Measurements from ENCODE around the gene SLBP.
A peak's percentile ranks its signal among the peaks of the same experiment; 100 is the strongest.

SLBP gene

GRCh38 chr4:1712216-1713002 lies at the start of gene SLBP:
Gene SLBP, minus strand, starts transcription at chr4:1712319. Its CDS starts 131 bp downstream, at chr4:1712188.
- peak; percentile 93 for DNase-seq

- DNase-seq: no peak
Observed at GRCh38 chr4:1761130-1761689, 49.1 kb upstream of the SLBP start.

DNA sequence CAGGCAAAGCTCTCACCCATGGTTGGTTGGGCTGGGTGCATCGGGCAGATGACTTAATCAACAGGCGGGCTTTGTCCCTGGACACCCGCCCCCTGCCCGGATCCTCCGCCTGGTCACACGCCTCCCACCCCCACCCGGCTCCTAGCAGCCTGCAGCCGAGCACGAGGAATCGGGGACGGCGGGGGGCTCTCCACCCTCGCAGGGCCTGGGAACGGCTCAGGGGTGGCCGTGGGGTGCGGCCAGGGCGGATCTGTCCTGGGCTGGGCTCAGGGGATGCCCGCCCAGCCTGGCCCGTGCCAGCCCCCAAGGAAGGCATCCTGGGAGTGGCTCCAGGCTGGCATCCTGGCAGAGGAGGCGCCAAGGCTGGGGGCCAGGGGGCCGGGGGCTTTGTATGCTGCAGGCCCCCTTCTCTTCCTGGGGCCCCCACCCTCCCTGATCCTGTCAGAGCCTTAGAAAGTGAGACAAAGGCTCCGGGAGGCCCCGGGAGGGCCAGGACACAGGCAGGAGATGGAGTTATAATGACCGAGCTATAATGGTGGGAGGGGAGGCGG lies 48.5 kb upstream of the SLBP start:
- DNase-seq: no peak

DNA sequence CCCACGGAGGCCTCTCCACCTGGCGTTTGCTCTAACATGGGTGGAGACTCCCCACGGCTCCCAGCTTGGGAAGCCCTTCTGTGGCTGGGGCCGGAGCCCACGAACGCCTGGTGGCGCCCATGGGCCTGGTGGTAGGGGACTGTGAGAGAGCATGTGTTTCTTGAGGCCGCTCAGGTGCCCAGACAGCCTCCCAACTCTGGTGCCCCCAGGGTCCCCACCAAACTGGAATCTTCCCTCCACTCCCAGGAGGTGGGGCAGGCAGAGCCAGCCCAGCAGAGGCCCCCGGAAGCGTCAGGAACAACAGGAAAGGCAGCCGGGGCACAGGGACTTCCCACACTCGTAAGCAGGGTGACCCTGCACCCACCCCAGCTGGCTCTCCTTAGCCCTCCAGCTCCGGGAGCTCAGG lies 47.7 kb upstream of the SLBP start:
- DNase-seq: no peak

DNA sequence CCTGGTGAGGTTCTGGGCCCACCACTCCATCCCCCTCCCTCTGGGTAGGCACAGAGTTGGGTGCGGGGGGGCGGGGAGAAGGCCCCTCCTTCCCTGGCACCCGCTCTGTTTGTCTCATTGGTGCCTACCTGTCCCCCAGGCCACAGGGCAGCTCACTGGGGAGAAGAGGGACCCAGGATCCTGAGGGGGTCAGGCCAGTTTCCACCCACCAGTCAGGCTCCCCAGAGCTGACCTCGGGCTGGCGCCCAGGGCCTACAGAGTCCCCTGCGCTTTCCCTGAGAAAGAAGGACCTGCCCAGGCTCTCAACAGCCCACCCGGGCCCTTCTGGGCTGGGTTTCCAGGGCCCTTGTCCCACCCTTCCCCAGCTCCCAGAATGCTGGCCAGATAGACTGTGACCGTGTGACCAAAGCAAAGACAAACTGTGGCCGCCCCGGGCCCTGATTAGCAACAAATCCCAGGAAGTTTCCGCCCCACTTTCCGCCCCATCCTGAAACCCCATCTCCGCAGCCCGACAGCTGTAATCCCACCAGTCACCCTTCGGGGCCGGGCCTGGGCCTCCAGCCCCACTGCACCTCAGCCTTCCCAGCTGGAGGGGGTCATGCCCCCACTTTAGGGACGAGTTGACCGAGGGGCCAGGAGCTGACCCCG lies 47.2 kb upstream of the SLBP start:
- DNase-seq: no peak

- no peak for DNase-seq
Observed at GRCh38 chr4:1758306-1759121, 46.4 kb upstream of the SLBP start.

- DNase-seq: no peak
Observed at GRCh38 chr4:1757836-1758235, 45.7 kb upstream of the SLBP start.

DNA sequence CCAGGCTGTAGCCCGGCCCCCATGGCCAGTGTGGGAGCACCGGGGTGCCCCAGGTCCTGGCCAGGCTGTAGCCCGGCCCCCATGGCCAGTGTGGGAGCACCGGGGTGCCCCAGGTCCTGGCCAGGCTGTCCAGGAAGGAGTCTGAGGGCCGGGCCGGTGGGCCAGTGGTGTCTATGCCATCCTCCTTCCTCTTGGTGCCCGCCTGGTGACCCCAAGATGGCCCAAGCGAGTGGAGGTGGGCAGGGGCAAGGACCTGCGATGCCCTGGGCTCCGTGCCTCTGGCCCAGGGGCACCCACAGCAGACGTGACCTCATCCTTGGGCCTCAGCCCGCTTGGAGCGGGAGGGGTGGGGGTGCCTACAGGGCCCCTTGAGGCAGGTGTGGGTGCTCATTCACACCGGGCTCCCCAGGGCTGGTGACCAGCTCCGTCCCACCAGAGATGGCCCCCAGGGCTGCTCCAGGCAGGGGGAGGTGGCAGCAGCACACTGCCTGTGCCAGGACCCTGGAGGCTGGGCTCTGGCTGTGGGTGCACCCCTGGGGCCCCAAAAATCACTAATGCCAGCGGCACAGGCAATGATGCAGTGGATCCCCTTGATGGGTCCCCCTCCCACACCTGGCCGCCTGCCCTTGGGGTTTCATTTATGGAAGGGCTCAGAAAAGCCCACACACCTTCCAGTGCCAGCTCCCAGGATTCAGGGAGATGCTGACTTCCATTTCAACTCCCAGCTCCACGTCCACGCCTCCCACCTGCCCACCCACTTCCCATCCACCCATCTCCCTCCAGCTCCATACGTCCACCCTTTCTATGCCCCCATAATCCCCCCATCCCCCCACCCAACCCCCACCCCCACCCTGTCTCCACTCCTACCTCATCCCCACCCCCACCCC lies 45.0 kb upstream of the SLBP start:
- no peak for DNase-seq

DNA sequence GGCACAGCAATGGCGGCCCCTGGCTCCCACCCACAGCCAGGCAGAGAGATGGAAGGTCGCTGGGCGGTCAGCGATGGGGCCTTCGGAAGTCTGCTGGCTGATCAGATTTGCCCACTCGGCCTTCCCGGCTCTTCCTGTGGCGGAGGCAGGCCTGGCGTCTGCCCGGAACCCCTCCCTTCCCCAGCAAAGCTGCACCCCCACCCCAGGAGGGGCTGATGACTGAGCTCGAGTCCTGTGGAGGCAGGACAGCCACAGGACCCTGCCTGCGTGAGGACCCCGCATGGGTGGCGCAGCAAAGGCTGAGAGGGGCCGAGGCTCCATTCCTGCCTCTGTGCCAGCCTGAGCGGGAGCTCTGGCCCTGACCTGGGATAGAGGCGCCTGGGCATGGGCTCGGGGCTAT lies 44.0 kb upstream of the SLBP start:
- no peak for DNase-seq

DNA sequence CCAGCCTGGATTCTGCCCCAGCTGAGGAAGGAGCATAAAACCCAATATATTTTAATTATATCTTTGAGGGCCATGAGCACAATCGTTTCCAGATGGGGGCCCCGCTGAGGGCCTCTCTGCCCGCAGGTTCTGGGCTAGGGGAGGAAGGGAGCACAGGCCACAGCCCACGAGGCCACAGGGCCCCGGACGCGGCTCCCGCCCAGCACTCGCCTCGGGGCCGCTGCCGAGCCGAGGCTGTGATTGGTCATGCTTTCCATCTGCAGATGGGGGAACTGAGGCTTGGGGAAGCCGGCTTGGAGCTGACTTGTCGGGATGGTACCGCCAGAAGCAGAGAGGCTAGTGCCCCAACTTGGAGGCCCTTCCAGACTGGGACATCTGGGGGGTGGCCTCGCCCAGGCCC lies 43.2 kb upstream of the SLBP start:
- no peak for DNase-seq

DNA sequence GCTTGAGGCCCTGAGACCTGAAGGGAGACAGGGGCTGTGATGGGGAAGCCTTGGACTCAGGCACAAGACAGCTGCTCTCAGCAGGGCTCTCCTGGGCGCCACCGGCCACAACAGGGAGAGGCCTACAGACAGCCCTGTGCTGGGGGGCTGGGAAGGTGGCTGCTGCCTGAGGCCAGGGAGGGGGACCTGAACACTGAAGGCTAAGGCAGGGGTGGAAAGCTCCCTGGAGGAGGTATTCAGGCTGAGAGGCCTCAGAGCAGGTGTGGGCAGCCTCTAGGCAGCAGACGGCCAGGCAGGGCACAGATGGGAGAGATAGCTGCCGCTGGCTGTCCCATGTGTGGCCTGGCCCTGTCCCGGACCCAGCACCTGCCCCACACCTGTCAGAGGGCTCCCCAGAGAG lies 42.2 kb upstream of the SLBP start:
- no peak for DNase-seq

DNA sequence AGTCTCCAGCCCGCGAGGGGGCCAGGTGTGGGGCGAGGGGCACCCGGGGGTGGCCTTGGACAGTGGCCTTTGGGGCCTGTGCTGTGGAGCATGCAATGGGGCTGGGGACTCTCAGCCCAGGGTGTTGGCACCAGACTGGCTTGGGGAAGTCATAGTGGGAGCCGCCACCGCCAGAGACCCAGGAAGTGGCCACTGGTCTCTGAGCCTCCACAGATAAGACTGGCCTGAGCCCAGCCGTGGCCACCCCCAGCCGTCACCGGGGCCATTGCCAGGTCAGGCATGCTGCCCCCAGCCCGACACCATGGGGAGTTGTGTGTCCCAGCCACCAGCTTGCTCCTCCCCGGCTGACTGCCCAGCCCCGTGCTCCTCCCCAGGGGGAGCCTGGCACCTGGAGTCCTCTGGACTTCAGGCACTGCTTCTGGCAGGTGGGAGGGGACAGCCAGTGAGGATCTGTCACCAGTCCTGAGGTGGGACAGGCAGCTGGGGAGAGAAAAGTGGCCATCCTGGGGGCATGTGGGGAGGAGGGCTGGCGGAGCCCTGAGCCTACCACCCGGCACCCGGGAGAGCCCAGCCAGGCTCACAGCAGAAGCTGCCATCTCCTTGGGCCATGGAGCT lies 41.7 kb upstream of the SLBP start:
- DNase-seq: no peak

DNA sequence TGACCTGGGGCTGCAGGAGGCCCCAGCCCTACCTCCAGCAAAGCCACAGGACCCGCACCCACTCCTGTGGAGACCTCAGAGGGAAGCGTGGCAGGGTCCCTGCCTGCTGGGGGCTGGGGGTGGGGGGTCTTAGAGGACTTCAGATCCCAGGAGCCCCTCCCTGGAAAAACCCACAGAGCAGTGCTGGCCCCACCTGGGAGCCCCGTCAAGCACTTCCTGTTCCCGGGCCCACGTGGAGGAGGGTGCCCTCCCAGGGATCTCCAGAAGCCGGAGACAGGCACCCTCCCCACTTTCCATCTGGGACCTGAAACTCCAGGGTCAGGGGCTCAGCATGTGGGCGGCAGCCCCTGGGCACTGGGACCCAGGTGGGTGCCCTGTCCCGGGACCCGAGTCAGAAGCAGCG lies 41.2 kb upstream of the SLBP start:
- no peak for DNase-seq

GRCh38 chr4:1752284-1753041 lies 40.3 kb upstream of the SLBP start:
- DNase-seq: peak; percentile 50

DNA sequence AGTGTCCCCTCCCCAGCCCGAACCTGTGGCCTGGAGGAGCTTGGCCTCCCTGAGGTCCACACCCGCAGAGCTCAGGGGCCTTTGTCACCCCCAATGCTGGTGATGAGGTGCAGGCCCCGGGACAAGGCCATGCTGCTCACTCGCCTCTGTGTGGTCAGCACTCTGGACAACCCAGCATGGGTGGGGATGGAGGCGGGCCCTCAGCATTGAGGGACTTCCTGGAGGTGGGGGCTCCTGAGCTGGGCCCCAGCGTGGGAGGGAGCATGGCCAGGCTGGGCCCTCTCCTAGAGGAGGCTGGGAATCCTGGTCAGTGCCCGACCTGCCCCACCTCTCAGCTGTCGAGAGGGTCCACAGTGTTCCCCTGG lies 39.8 kb upstream of the SLBP start:
- DNase-seq: no peak

- DNase-seq: no peak
Observed at GRCh38 chr4:1751155-1751918, 39.2 kb upstream of the SLBP start.

GRCh38 chr4:1750381-1751154 lies 38.4 kb upstream of the SLBP start:
- no peak for DNase-seq

DNA sequence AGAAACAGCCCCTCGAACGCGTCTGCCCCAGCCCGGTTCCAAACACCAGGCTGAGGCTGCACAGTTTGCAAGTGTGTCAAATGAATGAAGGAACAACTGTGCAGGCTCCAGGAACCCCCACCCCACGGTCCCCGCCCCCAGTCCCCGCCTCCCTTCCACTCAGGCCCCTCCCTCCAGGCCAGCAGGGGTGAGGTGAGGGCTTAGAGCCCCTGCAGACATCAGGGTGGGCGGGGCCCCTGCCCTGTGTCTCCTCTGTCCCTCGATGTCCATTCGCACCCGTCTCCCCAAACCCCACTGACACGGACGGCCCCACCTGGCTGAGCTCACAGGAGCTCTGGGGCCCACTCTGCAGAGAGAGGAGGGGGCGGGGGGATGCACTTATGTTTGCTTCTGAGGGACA lies 37.7 kb upstream of the SLBP start:
- DNase-seq: no peak

DNA sequence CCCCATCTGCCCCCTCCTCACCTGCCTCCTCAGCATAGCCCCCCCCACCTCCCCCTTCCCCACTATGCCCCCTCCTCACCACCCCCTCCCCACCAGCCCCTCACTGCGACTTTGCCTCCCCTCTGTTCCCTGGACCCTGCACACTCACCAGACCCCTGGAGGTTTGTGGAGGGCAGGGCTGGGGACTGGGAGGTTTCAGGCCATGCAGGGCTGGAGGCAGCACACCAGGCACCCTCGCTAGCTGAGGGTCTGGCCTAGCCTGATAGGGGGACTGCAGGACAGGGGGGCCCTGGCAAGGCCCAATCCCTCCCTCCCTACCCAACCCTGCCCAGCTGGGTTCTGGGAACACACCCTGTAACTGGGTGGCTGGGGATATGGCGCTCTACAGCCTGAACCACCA lies 37.3 kb upstream of the SLBP start:
- DNase-seq: no peak
